ENCODE results near the gene CARD9.

Gene CARD9

GRCh38 chr9:136363949-136364748 lies 9.3 kb downstream of the CARD9 start:
- no peak for DNase-seq (ENCODE audit: low read depth)
- H3K4me3 ChIP-seq (ENCODE audit: low read length): peak overlapping the region; percentile 21
- no peak for TF ChIP-seq CTCF (IDR thresholded peaks at IDR 0.05; ENCODE audit: insufficient read depth, low read depth, low read length, missing control alignments)

GRCh38 chr9:136363106-136363948 lies 10.1 kb downstream of the CARD9 start, which contains the start of gene DNLZ:
DNLZ (minus strand) TSS chr9:136363744; CDS start chr9:136363714, 30 bp downstream.
- peak; percentile 96 for DNase-seq (ENCODE audit: low read depth)

GRCh38 chr9:136362450-136362784 lies 11.1 kb downstream of the CARD9 start:
- DNase-seq (ENCODE audit: low read depth): no peak
- H3K4me3 ChIP-seq (ENCODE audit: low read length): no peak overlapping the region
- TF ChIP-seq CTCF (IDR thresholded peaks at IDR 0.05; ENCODE audit: insufficient read depth, low read depth, low read length, missing control alignments): no peak

More at GRCh38 chr9:136363106-136363948, 10.1 kb downstream of the CARD9 start, which contains the start of gene DNLZ:
- H3K4me3 ChIP-seq (ENCODE audit: low read length): peak within 1 kb of the TSS; percentile 64
- TF ChIP-seq CTCF (IDR thresholded peaks at IDR 0.05; ENCODE audit: insufficient read depth, low read depth, low read length, missing control alignments): peak; percentile 64

GRCh38 chr9:136361754-136362449 lies 11.6 kb downstream of the CARD9 start:
- DNase-seq (ENCODE audit: low read depth): no peak
- no peak overlapping the region for H3K4me3 ChIP-seq (ENCODE audit: low read length)
- TF ChIP-seq CTCF (IDR thresholded peaks at IDR 0.05; ENCODE audit: insufficient read depth, low read depth, low read length, missing control alignments): no peak

GRCh38 chr9:136361047-136361753 lies 12.3 kb downstream of the CARD9 start:
- no peak for TF ChIP-seq CTCF (IDR thresholded peaks at IDR 0.05; ENCODE audit: insufficient read depth, low read depth, low read length, missing control alignments)
- DNase-seq (ENCODE audit: low read depth): no peak
- H3K4me3 ChIP-seq (ENCODE audit: low read length): no peak overlapping the region
